ENCODE measurements around the gene TMEM143. TPM values are rescaled to one million over a fixed set of nuclear protein-coding genes. Genes with fewer than 3 reads are reported as not detected.
"Not testable (repeated sequence)": the region's sequence is repeated elsewhere in the genome, so short reads cannot be mapped to it uniquely, and the experiment has no call there.

The TMEM143 gene
- total RNA-seq, 1 donor from 2014 or later, result 11.1 TPM

- no peak for ATAC-seq
- Histone ChIP-seq H3K27ac (no peak overlapping the region), H3K4me1 (no peaks in the 10 kb centered on the region), H3K9me3 (no peaks in the 10 kb centered on the region), H3K36me3 (no peaks in the 10 kb centered on the region), H3K4me3 (no peak overlapping the region), H3K27me3 (ENCODE audit: low read depth) (no peaks in the 10 kb centered on the region)
- intact Hi-C loops (cut with DNase I), result no loop called here
- TF ChIP-seq, protein P1, sequence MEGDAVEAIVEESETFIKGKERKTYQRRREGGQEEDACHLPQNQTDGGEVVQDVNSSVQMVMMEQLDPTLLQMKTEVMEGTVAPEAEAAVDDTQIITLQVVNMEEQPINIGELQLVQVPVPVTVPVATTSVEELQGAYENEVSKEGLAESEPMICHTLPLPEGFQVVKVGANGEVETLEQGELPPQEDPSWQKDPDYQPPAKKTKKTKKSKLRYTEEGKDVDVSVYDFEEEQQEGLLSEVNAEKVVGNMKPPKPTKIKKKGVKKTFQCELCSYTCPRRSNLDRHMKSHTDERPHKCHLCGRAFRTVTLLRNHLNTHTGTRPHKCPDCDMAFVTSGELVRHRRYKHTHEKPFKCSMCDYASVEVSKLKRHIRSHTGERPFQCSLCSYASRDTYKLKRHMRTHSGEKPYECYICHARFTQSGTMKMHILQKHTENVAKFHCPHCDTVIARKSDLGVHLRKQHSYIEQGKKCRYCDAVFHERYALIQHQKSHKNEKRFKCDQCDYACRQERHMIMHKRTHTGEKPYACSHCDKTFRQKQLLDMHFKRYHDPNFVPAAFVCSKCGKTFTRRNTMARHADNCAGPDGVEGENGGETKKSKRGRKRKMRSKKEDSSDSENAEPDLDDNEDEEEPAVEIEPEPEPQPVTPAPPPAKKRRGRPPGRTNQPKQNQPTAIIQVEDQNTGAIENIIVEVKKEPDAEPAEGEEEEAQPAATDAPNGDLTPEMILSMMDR (IDR thresholded peaks at IDR 0.05), result no peak
- no peak for DNase-seq
Observed at GRCh38 chr19:48373567-48373966, 9.8 kb upstream of the TMEM143 start.

DNA sequence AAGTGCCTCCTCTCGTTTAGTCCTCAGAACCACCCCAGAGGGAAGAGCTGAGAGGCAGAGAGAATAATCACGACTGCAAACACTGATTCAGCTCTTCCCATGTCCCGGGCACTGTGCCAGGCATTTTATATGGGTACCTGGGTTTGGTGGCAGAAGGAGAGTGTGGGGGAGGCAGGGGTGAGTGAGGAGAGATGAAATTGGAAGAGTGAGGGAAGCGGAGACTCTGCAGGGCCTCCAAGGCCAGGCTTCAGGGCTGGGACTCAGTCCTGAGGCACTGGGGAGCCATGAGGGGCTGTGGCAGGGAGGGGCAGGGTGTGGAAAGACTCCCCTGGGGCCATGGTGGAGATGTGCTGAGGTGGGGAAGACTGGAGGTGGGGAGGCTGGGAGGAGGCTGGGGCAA lies 9.2 kb upstream of the TMEM143 start:
- H3K27me3 ChIP-seq (ENCODE audit: low read depth), result no peaks in the 10 kb centered on the region
- H3K4me1 ChIP-seq, result no peaks in the 10 kb centered on the region
- no peaks in the 10 kb centered on the region for H3K36me3 ChIP-seq
- no peaks in the 10 kb centered on the region for H3K9me3 ChIP-seq
- intact Hi-C loops (cut with DNase I), result no loop called here
- DNase-seq, result no peak
- TF ChIP-seq, protein P1 (IDR thresholded peaks at IDR 0.05), result no peak
- H3K4me3 ChIP-seq, result no peak overlapping the region
- ATAC-seq, result no peak
- H3K27ac ChIP-seq, result no peak overlapping the region

DNA sequence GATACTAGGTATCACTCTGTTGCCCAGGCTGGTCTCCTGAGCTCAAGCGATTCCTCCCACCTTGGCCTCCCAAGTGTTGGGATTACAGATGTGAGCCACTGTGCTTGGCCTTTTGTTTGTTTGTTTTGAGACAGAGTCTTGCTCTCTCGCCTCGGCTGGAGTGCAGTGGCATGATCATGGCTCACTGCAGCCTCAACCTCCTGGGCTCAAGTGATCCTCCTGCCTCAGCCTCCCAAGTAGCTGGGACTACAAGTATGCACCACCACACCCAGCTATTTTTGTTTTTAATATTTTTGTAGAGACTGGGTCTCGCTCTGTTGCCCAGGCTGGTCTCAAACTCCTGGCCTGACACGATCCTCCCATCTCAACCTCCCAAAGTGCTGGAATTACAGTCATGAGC lies 8.0 kb upstream of the TMEM143 start:
- ATAC-seq; H3K4me3 ChIP-seq; H3K9me3 ChIP-seq; H3K27me3 ChIP-seq (ENCODE audit: low read depth); H3K36me3 ChIP-seq; DNase-seq; H3K4me1 ChIP-seq; intact Hi-C loops (cut with DNase I); H3K27ac ChIP-seq: not testable (repeated sequence)

- intact Hi-C loops (cut with DNase I), result no loop called here
- ATAC-seq, result no peak
Observed at GRCh38 chr19:48371367-48371766, 7.6 kb upstream of the TMEM143 start.

DNA sequence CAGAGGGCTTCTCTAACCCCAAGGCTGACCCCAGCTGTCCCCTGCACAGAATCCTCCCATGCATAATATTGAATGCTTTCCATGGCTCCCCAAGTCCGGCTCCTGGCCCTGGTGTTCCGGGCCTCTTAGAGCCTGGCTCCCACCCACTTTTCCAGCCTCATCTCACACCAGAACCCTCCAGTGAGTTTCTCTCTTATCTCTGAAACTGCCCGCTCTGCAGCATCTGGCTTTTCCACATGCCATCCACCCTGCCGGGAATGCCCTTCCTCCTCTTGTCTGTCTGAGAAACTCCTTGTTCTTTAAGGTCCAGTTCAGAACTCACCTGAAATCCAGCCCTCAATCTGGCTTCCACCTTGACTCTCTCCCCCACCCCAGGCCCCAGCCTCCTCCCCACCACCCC lies 7.2 kb upstream of the TMEM143 start:
- no peaks in the 10 kb centered on the region for H3K4me1 ChIP-seq
- TF ChIP-seq, protein P1 (IDR thresholded peaks at IDR 0.05), result no peak
- H3K36me3 ChIP-seq, result no peaks in the 10 kb centered on the region
- no peaks in the 10 kb centered on the region for H3K27me3 ChIP-seq (ENCODE audit: low read depth)
- no peak overlapping the region for H3K4me3 ChIP-seq
- no peak for DNase-seq
- no peak for ATAC-seq
- no peak overlapping the region for H3K27ac ChIP-seq
- no peaks in the 10 kb centered on the region for H3K9me3 ChIP-seq
- intact Hi-C loops (cut with DNase I), result no loop called here

More at GRCh38 chr19:48371367-48371766, 7.6 kb upstream of the TMEM143 start:
- DNase-seq, result no peak
- no peaks in the 10 kb centered on the region for H3K36me3 ChIP-seq
- H3K27me3 ChIP-seq (ENCODE audit: low read depth), result no peaks in the 10 kb centered on the region
- H3K4me3 ChIP-seq, result no peak overlapping the region
- no peaks in the 10 kb centered on the region for H3K9me3 ChIP-seq
- no peak overlapping the region for H3K27ac ChIP-seq
- no peaks in the 10 kb centered on the region for H3K4me1 ChIP-seq
- TF ChIP-seq, protein P1 (IDR thresholded peaks at IDR 0.05), result no peak

GRCh38 chr19:48368936-48369335 lies 5.2 kb upstream of the TMEM143 start:
- no peak for ATAC-seq
- H3K36me3 ChIP-seq, result no peaks in the 10 kb centered on the region
- no peak overlapping the region for H3K4me3 ChIP-seq
- H3K4me1 ChIP-seq, result peaks cover 5% of the 10 kb centered on the region
- H3K27me3 ChIP-seq (ENCODE audit: low read depth), result no peaks in the 10 kb centered on the region
- intact Hi-C loops (cut with DNase I), result no loop called here
- H3K27ac ChIP-seq, result no peak overlapping the region
- TF ChIP-seq, protein P1 (IDR thresholded peaks at IDR 0.05), result no peak
- DNase-seq, result no peak
- no peaks in the 10 kb centered on the region for H3K9me3 ChIP-seq
